NOMO-1 treated with DMSO at 0.1 percent for 48 hours (cell line): ENCODE results near the gene PRKCD.

ENCODE experiments used
- DNase-seq: peaks from one replicate; lab custom pipeline; 2025; ENCODE audit not compliant: unreplicated experiment; lab: John Stamatoyannopoulos, UW

Gene PRKCD

GRCh38 chr3:53169832-53170324 lies 8.9 kb downstream of the PRKCD start:
- no peak for DNase-seq

- peak; percentile 89 for DNase-seq
These were observed 9.5 kb downstream of the PRKCD start for GRCh38 chr3:53170325-53171063.

- DNase-seq, result no peak
These were observed 10.0 kb downstream of the PRKCD start for GRCh38 chr3:53171064-53171418.

- peak; percentile 45 for DNase-seq
These were observed 11.0 kb downstream of the PRKCD start for GRCh38 chr3:53171827-53172505.

GRCh38 chr3:53173107-53173506 lies 12.1 kb downstream of the PRKCD start:
- no peak for DNase-seq

- DNase-seq, result no peak
These were observed 13.6 kb downstream of the PRKCD start for GRCh38 chr3:53174346-53175250.

- no peak for DNase-seq
These were observed 14.9 kb downstream of the PRKCD start for GRCh38 chr3:53175613-53176540.

GRCh38 chr3:53178246-53178645 lies 17.2 kb downstream of the PRKCD start:
- no peak for DNase-seq

GRCh38 chr3:53179580-53179979 lies 18.6 kb downstream of the PRKCD start:
- DNase-seq, result no peak

GRCh38 chr3:53180305-53181023 lies 19.5 kb downstream of the PRKCD start:
- peak; percentile 82 for DNase-seq

- DNase-seq, result no peak
These were observed 20.0 kb downstream of the PRKCD start for GRCh38 chr3:53181024-53181371.

- no peak for DNase-seq
These were observed 20.5 kb downstream of the PRKCD start for GRCh38 chr3:53181528-53181927.

GRCh38 chr3:53182764-53183355 lies 21.9 kb downstream of the PRKCD start:
- no peak for DNase-seq

- DNase-seq, result no peak
These were observed 22.5 kb downstream of the PRKCD start for GRCh38 chr3:53183514-53183913.

GRCh38 chr3:53184701-53185100 lies 23.7 kb downstream of the PRKCD start:
- no peak for DNase-seq

GRCh38 chr3:53185761-53186465 lies 24.9 kb downstream of the PRKCD start:
- no peak for DNase-seq

GRCh38 chr3:53186726-53187125 lies 25.7 kb downstream of the PRKCD start:
- no peak for DNase-seq

GRCh38 chr3:53187430-53187829 lies 26.4 kb downstream of the PRKCD start:
- DNase-seq, result no peak

- no peak for DNase-seq
These were observed 27.2 kb downstream of the PRKCD start for GRCh38 chr3:53188136-53188685.
